ENCODE results near the gene RBM15B.

Gene RBM15B

GRCh38 chr3:51396401-51396800, 5.3 kb downstream of the RBM15B start:
- DNase-seq (ENCODE audit: low spot score): no peak
- TF ChIP-seq CTCF (conservative IDR thresholded peaks at IDR 0.05; ENCODE audit: low read depth): no peak
- POLR2A ChIA-PET (ENCODE audit: low non-redundant PET): interaction anchor here (0.6 kb wide), 1 partner anchor 28 kb away, joined by 3 read pairs; no protein-coding TSS in a partner anchor
- CTCF ChIA-PET: no interaction called here
- H3K27ac ChIP-seq: peak overlapping the region; percentile 44

- H3K27ac ChIP-seq: peak overlapping the region; percentile 29
- POLR2A ChIA-PET (ENCODE audit: low non-redundant PET): no interaction called here
- no peak for TF ChIP-seq CTCF (conservative IDR thresholded peaks at IDR 0.05; ENCODE audit: low read depth)
- CTCF ChIA-PET: no interaction called here
- DNase-seq (ENCODE audit: low spot score): no peak
Observed at GRCh38 chr3:51397392-51397791, 6.3 kb downstream of the RBM15B start.

GRCh38 chr3:51398595-51399310, 7.7 kb downstream of the RBM15B start:
- POLR2A ChIA-PET (ENCODE audit: low non-redundant PET): no interaction called here
- H3K27ac ChIP-seq: peak overlapping the region; percentile 53
- no peak for DNase-seq (ENCODE audit: low spot score)
- TF ChIP-seq CTCF (conservative IDR thresholded peaks at IDR 0.05; ENCODE audit: low read depth): no peak
- CTCF ChIA-PET: no interaction called here

GRCh38 chr3:51400166-51400565, 9.1 kb downstream of the RBM15B start:
- POLR2A ChIA-PET (ENCODE audit: low non-redundant PET): no interaction called here
- CTCF ChIA-PET: interaction anchor here (0.5 kb wide), 1 partner anchor 44 kb away, joined by 7 read pairs; no protein-coding TSS in a partner anchor
- DNase-seq (ENCODE audit: low spot score): no peak
- TF ChIP-seq CTCF (conservative IDR thresholded peaks at IDR 0.05; ENCODE audit: low read depth): no peak
- peak overlapping the region; percentile 22; the same call in 1 of the 2 replicates for H3K27ac ChIP-seq

- ChIA-PET POLR2A (ENCODE audit: low non-redundant PET) (no interaction called here), CTCF (no interaction called here)
- H3K27ac ChIP-seq: no peak overlapping the region
- no peak for DNase-seq (ENCODE audit: low spot score)
- TF ChIP-seq CTCF (conservative IDR thresholded peaks at IDR 0.05; ENCODE audit: low read depth): no peak
Observed at GRCh38 chr3:51401735-51402134, 10.7 kb downstream of the RBM15B start.

- DNase-seq (ENCODE audit: low spot score): no peak
- ChIA-PET POLR2A (ENCODE audit: low non-redundant PET) (no interaction called here), CTCF (no interaction called here)
- no peak overlapping the region for H3K27ac ChIP-seq
- no peak for TF ChIP-seq CTCF (conservative IDR thresholded peaks at IDR 0.05; ENCODE audit: low read depth)
Observed at GRCh38 chr3:51403675-51404074, 12.6 kb downstream of the RBM15B start.

Measured in RWPE1 (cell line).